ENCODE measurements around the gene PDZD2. TPM values are rescaled to one million over a fixed set of nuclear protein-coding genes. Genes with fewer than 3 reads are reported as not detected.
A peak's percentile ranks its signal among the peaks of the same experiment; 100 is the strongest.

The PDZD2 gene
- total and polyA plus RNA-seq, 7 donors: 1.2 to 11.7 (median 7.1) TPM

DNA sequence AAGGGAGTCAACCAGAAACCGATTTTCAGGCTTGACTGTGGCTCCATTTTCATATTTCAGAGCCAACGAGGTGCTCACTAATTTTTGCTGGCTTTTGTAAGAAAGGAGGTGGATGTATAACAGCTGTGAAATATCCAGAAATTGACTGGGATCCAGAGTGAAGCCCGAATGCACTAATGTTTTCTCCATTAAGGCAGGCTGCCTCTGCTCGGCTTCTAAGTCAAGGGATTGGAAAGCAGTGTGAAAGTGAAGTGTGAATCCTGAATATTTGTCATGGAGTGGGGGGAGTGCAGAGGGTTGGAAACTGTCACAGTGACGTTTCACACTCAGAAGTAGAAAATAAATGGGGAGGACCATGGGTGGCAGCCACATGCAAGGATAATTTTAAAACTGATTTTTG is 297.8 kb downstream of the PDZD2 start:
- peak overlapping the region in 2 of 4 donors; percentile 21 to 35 for H3K27ac ChIP-seq
- H3K4me3 ChIP-seq: peak overlapping the region in 1 of 4 donors; percentile 13
- no peaks in the 10 kb centered on the region for H3K9me3 ChIP-seq
- intact Hi-C loops (cut with DNase I): no loop called here
- 68 to 71% methylated on average over 5 of the region's 5 CpGs for WGBS, 2 donors
- no peaks in the 10 kb centered on the region for H3K36me3 ChIP-seq
- TF ChIP-seq POLR2A (IDR thresholded peaks at IDR 0.05) (no peak), POLR2AphosphoS5 (IDR thresholded peaks at IDR 0.05) (peak in 2 of 4 donors; percentile 4 to 27)
- TF ChIP-seq, protein P1, sequence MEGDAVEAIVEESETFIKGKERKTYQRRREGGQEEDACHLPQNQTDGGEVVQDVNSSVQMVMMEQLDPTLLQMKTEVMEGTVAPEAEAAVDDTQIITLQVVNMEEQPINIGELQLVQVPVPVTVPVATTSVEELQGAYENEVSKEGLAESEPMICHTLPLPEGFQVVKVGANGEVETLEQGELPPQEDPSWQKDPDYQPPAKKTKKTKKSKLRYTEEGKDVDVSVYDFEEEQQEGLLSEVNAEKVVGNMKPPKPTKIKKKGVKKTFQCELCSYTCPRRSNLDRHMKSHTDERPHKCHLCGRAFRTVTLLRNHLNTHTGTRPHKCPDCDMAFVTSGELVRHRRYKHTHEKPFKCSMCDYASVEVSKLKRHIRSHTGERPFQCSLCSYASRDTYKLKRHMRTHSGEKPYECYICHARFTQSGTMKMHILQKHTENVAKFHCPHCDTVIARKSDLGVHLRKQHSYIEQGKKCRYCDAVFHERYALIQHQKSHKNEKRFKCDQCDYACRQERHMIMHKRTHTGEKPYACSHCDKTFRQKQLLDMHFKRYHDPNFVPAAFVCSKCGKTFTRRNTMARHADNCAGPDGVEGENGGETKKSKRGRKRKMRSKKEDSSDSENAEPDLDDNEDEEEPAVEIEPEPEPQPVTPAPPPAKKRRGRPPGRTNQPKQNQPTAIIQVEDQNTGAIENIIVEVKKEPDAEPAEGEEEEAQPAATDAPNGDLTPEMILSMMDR (IDR thresholded peaks at IDR 0.05): no peak
- H3K27me3 ChIP-seq: no peaks in the 10 kb centered on the region
- DNase-seq: no peak
- H3K4me1 ChIP-seq: peaks cover 0 to 30% (median 7%) of the 10 kb centered on the region in 4 donors

DNA sequence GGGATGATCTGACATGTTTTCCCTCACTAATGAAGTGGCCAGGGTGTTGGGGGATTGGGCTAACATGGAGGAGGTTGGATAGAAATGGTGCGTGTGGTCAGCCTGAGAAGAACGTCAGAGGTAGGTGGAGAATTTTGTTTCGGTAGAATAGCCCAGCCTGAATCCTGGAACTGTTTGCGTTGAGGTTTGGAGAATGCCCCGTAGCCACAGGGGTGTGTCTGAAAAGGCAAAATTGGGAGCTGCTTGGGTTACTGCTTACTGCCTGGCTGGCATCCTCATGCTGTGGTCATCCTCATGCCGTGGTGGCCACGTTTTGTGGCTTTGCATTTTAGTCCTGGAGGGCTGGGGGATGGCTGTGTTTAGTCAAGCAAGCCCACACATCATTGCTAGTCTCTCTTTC is 298.3 kb downstream of the PDZD2 start:
- TF ChIP-seq POLR2A (IDR thresholded peaks at IDR 0.05) (no peak), EP300 (IDR thresholded peaks at IDR 0.05) (no peak), POLR2AphosphoS5 (IDR thresholded peaks at IDR 0.05) (no peak)
- H3K36me3 ChIP-seq: no peaks in the 10 kb centered on the region
- intact Hi-C loops (cut with DNase I): no loop called here
- peak overlapping the region in 1 of 4 donors; percentile 35 for H3K27ac ChIP-seq
- WGBS, 2 donors: 92 to 93% methylated on average over 7 of the region's 7 CpGs
- H3K27me3 ChIP-seq: no peaks in the 10 kb centered on the region
- no peak overlapping the region for H3K4me3 ChIP-seq
- H3K9me3 ChIP-seq: no peaks in the 10 kb centered on the region
- peaks cover 0 to 34% (median 7%) of the 10 kb centered on the region in 4 donors for H3K4me1 ChIP-seq
- no peak for DNase-seq

DNA sequence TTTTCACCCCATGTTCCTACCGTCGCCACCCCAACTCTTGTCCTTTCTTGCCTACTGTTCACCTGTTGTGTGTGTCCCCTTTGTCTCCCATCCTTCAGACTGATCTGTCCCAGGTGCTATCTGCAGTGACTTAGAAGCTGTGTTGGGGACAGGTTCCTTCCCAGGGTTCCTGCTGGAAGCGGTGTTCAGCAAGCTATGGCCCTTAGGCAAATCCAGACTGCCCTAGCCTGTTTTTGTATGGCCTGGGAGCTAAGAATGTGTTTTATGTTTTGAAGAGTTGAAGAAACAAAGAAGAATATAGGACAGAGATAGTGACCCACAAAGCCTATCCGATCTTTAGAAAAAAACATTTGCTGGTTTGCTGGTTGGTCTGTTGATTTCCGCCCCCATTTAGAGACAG is 298.8 kb downstream of the PDZD2 start:
- TF ChIP-seq EP300 (IDR thresholded peaks at IDR 0.05) (no peak), POLR2A (IDR thresholded peaks at IDR 0.05) (no peak)
- TF ChIP-seq, protein P1 (IDR thresholded peaks at IDR 0.05): no peak
- no peaks in the 10 kb centered on the region for H3K9me3 ChIP-seq
- H3K4me3 ChIP-seq: no peak overlapping the region
- peaks cover 0 to 34% (median 7%) of the 10 kb centered on the region in 4 donors for H3K4me1 ChIP-seq
- H3K36me3 ChIP-seq: no peaks in the 10 kb centered on the region
- WGBS, 2 donors: 76 to 84% methylated on average over 5 of the region's 5 CpGs
- H3K27ac ChIP-seq: no peak overlapping the region
- intact Hi-C loops (cut with DNase I): no loop called here
- DNase-seq: no peak
- no peaks in the 10 kb centered on the region for H3K27me3 ChIP-seq

DNA sequence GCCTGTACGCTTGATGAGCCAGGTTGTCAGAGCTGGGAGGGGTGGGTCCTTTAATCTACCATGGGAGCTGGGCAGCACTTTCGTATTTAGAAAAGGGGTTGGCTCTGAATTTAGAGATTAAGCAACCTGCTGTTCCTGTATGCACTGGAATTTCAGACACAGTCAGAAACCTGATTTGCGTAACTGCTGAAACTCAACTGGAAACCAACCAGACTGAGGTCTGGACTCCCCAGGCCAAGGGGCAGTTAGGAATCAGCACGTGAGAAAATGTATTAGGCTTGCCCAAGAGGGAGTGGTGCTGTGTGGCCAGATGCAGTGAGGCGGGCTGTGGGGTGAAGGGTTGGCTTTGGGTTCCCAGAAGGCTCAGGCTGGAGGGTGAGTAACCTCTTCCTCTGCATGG is 300.2 kb downstream of the PDZD2 start:
- intact Hi-C loops (cut with DNase I): no loop called here
- no peak for TF ChIP-seq EP300 (IDR thresholded peaks at IDR 0.05)
- no peak for TF ChIP-seq POLR2AphosphoS5 (IDR thresholded peaks at IDR 0.05)
- TF ChIP-seq, protein P1 (IDR thresholded peaks at IDR 0.05): no peak
- no peak for TF ChIP-seq POLR2A (IDR thresholded peaks at IDR 0.05)
- WGBS, 2 donors: 83 to 93% methylated on average over 5 of the region's 5 CpGs
- no peaks in the 10 kb centered on the region for H3K9me3 ChIP-seq
- no peak for DNase-seq
- H3K36me3 ChIP-seq: no peaks in the 10 kb centered on the region
- H3K27ac ChIP-seq: no peak overlapping the region
- H3K27me3 ChIP-seq: no peaks in the 10 kb centered on the region
- H3K4me1 ChIP-seq: peaks cover 0 to 34% (median 7%) of the 10 kb centered on the region in 4 donors
- H3K4me3 ChIP-seq: no peak overlapping the region

DNA sequence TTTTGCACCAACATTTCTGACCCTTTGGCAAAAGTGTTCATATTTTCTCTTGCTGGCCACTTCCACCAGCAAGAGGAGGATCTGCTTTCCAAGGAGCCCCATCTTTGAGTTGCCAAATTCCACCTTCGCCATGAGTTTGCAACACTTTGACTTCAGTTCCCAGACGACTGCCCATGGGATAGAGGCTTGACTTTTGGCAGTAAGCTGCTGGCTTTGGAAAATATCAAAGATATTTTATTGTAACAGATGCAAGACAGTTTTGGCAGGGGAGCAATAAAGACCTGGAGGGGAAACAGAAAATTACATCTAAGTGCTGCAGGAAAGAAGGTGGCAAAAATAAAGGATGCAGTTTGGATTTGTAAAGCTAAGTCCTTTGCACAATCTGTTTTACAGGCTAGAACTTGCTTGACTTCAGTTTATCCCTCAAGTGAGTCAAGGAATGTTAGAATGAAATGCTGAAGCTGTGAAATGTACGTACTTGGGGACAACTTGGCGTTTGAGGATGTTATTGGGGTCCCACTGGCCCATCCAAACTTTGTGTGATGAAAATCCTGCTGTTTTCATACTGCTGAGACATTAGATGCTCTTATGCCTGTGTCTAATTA is 302.3 kb downstream of the PDZD2 start:
- Histone ChIP-seq H3K4me1 (peaks cover 0 to 36% (median 3%) of the 10 kb centered on the region in 4 donors), H3K27ac (no peak overlapping the region), H3K9me3 (no peaks in the 10 kb centered on the region), H3K27me3 (no peaks in the 10 kb centered on the region), H3K36me3 (no peaks in the 10 kb centered on the region), H3K4me3 (no peak overlapping the region)
- intact Hi-C loops (cut with DNase I): no loop called here
- peak in 2 of 4 donors; percentile 50 to 52 for TF ChIP-seq POLR2AphosphoS5 (IDR thresholded peaks at IDR 0.05)
- no peak for TF ChIP-seq POLR2A (IDR thresholded peaks at IDR 0.05)
- TF ChIP-seq, protein P1 (IDR thresholded peaks at IDR 0.05): peak in 1 of 4 experiments; percentile 8
- no peak for TF ChIP-seq EP300 (IDR thresholded peaks at IDR 0.05)
- 89% methylated on average over 4 of the region's 4 CpGs for WGBS, 2 donors
- no peak for DNase-seq

All from sigmoid colon (tissue), 7 donors.